Measurements from ENCODE around the gene MOB4. TPM values are rescaled to one million over a fixed set of nuclear protein-coding genes. Genes with fewer than 3 reads are reported as not detected.

Gene MOB4
- 18.3 and 27.8 TPM in 2 replicates for total RNA-seq (ENCODE audit: low replicate concordance)

DNA sequence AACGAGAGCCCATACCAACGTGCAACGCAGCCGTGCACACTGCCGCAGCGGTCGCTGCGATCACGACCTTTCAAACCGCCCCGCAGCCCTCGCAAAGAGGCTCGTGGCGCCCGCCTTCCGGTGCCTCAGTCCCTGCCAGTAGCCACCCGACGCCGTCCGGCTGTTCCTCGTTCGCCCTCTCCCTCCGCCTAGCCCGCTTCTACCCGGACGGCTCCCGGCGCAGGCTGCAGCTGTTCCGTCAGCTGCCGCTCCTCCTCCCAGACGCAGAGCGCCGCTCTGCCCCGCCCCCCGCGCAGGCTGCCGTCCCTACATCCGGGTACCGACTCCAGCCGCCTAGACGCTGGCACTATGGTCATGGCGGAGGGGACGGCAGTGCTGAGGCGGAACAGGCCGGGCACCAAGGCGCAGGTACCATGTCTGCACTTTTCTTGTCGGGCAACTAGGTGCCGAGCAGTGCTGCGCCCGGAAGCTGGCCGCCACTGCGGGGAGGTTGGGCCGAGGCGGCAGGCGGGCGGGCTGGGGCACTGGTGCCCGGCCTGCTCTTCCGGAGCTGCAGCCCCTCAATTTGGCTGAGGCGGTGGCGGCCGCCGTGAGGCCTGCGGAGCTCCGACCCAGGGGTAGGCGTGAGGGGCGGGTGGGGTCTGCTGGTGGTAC, at the start of gene MOB4:
MOB4 (plus strand) TSS at position 328 of the 654 bp plus-strand sequence; CDS start at position 349, 21 bp downstream.

DNA sequence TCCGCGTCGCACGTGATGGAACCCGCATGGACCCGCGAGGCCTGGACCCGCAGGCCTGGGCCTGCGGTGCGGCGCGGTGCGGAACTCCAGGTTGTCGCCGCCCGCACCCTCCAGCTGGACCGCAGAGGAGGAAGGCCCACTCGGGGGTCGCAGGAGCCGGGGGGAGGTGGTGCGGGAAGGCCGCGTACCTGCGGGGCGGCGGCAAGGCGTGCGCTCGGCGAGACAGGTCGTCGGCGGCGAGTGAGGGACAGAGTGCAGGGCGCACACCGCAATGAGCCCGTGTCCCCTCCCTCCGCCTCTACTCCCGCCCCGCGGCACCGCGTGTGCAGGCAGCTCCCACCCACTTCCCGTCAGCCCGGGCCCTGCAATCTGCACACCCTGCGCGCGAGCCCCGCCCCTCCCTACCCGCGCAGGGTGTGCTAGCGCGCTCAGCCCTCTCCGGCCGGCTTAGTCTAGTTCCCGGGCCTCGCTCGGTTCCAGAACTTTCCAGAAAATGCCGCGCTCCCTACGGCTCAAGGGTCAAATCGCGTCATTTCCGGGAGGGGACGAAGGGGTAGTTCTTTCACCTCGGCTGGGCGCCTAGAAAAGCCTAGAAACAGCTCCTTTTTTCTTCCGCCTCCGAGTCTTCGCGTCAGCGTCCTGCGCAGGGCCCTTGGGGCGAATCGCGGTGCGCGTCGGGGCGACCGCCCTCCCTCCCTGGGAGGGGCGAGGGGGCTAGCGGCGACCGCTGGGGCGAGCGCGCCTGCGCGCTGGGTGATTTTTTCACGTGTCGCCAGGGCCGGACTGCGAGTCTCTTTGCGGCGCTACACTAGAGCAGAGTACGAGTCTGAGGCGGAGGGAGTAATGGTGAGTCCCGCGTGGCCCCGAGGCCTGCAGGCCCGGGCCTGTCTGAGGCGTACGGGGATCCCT, 16.0 kb upstream of the MOB4 start, which contains the start of the genes HSPD1 and HSPE1:
HSPD1 (minus strand) TSS at position 247 of the 909 bp plus-strand sequence. CDS start 992 bp downstream, outside the sequence.
HSPE1 (plus strand) TSS at position 786 of the 909 bp plus-strand sequence; CDS start at position 844, 58 bp downstream.

Other genes with a start within 250 kb of the MOB4 start
- 9.4 and 19.0 TPM in 2 replicates for gene ANKRD44, start 205.3 kb upstream of the MOB4 start, total RNA-seq (ENCODE audit: low replicate concordance)
- gene SF3B1, start 81.0 kb upstream of the MOB4 start, total RNA-seq (ENCODE audit: low replicate concordance), result 168 and 186 TPM in 2 replicates
- gene COQ10B, start 62.5 kb upstream of the MOB4 start, total RNA-seq (ENCODE audit: low replicate concordance), result 19.1 and 36.3 TPM in 2 replicates
- gene HSPD1, start 16.2 kb upstream of the MOB4 start, total RNA-seq (ENCODE audit: low replicate concordance), result 119 and 169 TPM in 2 replicates
- gene HSPE1, start 15.7 kb upstream of the MOB4 start, total RNA-seq (ENCODE audit: low replicate concordance), result 52.5 and 102 TPM in 2 replicates
- gene RFTN2, start 159.5 kb downstream of the MOB4 start, total RNA-seq (ENCODE audit: low replicate concordance), result 5.0 and 9.0 TPM in 2 replicates
- gene MARS2, start 189.3 kb downstream of the MOB4 start, total RNA-seq (ENCODE audit: low replicate concordance), result 1.2 and 2.3 TPM in 2 replicates

Data from smooth muscle cell of the coronary artery (primary cell).